Mesothelial cell of epicardium (in vitro differentiated cells): ENCODE measurements around the gene MORC1. TPM values are rescaled to one million over a fixed set of nuclear protein-coding genes. Genes with fewer than 3 reads are reported as not detected.
A peak's percentile ranks its signal among the peaks of the same experiment; 100 is the strongest.

Experiments used
- DNase-seq, 2 experiments: peaks; one replicate each; pipeline ENCODE4 v3.0.0; 2021; ENCODE audit warnings: low spot score in 2 of 2; ENCODE audit not compliant: unreplicated experiment in 2 of 2
- H3K27ac Mint-ChIP-seq: 2 replicates; pipeline ENCODE4 v1.8.0; 2021; ENCODE audit warnings: mixed read lengths
- H3K27me3 Mint-ChIP-seq: 2 replicates; pipeline ENCODE4 v1.8.0; 2021; ENCODE audit warnings: low read depth, mixed read lengths
- H3K36me3 Mint-ChIP-seq: 2 replicates; pipeline ENCODE4 v1.8.0; 2021; ENCODE audit warnings: mixed read lengths
- H3K4me1 Mint-ChIP-seq: 2 replicates; pipeline ENCODE4 v1.8.0; 2021; ENCODE audit warnings: mixed read lengths
- H3K4me3 Mint-ChIP-seq: 2 replicates; pipeline ENCODE4 v1.8.0; 2021; ENCODE audit warnings: mild to moderate bottlenecking, moderate library complexity, mixed read lengths
- H3K9me3 Mint-ChIP-seq: 2 replicates; pipeline ENCODE4 v1.8.0; 2021; ENCODE audit warnings: mixed read lengths
- total RNA-seq: library from RNA; stranded (reverse); gene quantifications from 3 replicates; pipeline ENCODE4 v1.2.1, GENCODE V29; 2021
- TF ChIP-seq, protein P1 (sequence below): fragments of 200-600 bp; sonication (generic); IDR thresholded peaks from one replicate; pipeline ENCODE4 v1.5.0; 2021; ENCODE audit warnings: antibody characterized with exemption; ENCODE audit not compliant: unreplicated experiment

The MORC1 gene
- total RNA-seq, 1 donor from 2014 or later = 0.18 TPM

GRCh38 chr3:108936924-108937689, 180.8 kb downstream of the MORC1 start:
- Mint-ChIP-seq H3K27ac (no peak overlapping the region), H3K9me3 (no peaks in the 10 kb centered on the region), H3K36me3 (no peaks in the 10 kb centered on the region), H3K27me3 (no peaks in the 10 kb centered on the region), H3K4me3 (no peak overlapping the region), H3K4me1 (peaks cover 26% of the 10 kb centered on the region)
- TF ChIP-seq, protein P1, sequence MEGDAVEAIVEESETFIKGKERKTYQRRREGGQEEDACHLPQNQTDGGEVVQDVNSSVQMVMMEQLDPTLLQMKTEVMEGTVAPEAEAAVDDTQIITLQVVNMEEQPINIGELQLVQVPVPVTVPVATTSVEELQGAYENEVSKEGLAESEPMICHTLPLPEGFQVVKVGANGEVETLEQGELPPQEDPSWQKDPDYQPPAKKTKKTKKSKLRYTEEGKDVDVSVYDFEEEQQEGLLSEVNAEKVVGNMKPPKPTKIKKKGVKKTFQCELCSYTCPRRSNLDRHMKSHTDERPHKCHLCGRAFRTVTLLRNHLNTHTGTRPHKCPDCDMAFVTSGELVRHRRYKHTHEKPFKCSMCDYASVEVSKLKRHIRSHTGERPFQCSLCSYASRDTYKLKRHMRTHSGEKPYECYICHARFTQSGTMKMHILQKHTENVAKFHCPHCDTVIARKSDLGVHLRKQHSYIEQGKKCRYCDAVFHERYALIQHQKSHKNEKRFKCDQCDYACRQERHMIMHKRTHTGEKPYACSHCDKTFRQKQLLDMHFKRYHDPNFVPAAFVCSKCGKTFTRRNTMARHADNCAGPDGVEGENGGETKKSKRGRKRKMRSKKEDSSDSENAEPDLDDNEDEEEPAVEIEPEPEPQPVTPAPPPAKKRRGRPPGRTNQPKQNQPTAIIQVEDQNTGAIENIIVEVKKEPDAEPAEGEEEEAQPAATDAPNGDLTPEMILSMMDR = no peak
- DNase-seq = no peak

DNA sequence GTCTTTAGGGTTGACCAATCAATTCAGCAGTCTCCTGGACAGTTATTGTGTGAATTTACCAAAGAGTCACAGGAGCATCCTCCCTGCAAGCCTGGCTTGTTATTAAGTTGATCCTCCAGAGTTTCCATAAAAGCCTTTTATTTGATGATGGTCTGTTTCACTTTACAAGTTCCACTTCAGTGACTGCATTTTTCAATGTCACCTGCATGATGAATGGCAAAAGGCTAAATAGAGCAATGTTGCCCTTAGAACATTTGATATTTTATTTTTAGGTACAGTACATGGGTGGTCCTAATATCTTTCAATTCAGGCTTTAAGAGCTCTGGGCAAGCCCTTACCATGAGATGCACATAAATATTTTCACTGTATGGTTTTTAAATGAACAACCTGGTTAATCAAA, 186.9 kb downstream of the MORC1 start:
- DNase-seq = no peak
- Mint-ChIP-seq H3K27me3 (peaks cover 4% of the 10 kb centered on the region), H3K9me3 (peaks cover 29% of the 10 kb centered on the region), H3K27ac (no peak overlapping the region), H3K4me3 (no peak overlapping the region), H3K4me1 (no peaks in the 10 kb centered on the region), H3K36me3 (peaks cover 3% of the 10 kb centered on the region)
- TF ChIP-seq, protein P1 = no peak

- peaks cover 19% of the 10 kb centered on the region for H3K27me3 Mint-ChIP-seq
- H3K4me1 Mint-ChIP-seq = peaks cover 2% of the 10 kb centered on the region
- TF ChIP-seq, protein P1 = no peak
- no peak for DNase-seq
- H3K4me3 Mint-ChIP-seq = no peak overlapping the region
- no peak overlapping the region for H3K27ac Mint-ChIP-seq
- no peaks in the 10 kb centered on the region for H3K36me3 Mint-ChIP-seq
- H3K9me3 Mint-ChIP-seq = peaks cover 14% of the 10 kb centered on the region
Measured at GRCh38 chr3:108918866-108919265, 199.1 kb downstream of the MORC1 start.

DNA sequence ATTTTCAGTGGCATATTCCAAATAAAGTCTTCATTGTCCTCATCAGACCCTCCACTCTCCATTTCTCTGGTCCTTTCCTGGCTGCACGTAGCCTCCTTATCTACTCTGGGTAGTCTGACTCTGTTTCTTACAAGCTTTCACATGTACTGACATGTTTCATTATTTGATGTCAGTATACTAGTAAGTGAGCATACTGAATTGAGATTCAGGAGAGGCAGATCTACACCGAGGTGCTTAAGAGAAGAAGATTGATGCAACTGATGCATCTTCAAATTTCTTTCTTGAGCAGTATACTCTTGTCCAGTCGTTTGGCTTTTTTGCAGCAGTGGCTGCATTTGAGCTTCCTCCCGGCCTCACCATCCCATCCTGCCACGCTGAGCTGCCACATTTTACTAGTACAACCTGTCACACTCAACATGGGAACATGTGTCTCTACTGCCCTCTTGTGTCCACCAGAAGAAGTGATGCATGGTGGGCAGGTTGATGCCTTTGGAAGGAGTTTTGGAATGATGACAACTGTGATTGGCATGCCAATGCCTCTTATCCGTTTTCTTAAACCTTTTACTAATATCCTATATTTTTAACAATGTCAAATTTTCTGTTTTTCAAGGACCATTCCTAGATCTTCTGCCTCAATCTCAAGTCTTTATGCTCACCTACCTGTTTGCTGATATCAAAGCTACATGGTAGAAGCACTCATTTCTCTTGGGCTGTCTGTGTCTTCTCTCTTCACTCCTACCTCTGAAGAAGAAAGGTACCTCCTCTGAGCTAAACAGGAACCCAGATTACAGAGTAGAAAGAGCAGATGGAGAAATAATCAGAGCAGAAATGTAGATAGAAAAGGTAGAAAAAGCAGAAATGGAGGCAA, 202.9 kb downstream of the MORC1 start:
- peak in 1 of 2 experiments; percentile 48 for DNase-seq

DNA sequence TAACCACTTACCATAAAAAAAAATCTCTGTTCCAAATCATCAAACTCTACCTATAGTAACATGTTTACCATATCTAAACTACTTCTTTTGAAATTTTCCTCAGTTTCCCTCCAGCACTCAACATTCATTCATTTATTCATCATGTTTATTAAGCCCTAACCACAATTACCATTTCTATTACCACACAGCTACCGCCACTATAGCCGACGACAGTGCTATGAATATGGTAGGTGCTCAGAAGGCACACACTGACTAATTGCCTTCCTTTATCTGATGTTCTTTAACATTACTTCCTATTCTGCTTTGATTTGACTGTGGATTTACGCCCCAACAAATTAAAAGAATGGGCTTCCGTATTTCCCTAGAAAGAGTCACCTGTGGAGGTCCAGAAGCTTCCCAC, 208.1 kb downstream of the MORC1 start:
- no peaks in the 10 kb centered on the region for H3K9me3 Mint-ChIP-seq
- TF ChIP-seq, protein P1 = no peak
- H3K36me3 Mint-ChIP-seq = no peaks in the 10 kb centered on the region
- H3K27me3 Mint-ChIP-seq = peaks cover 28% of the 10 kb centered on the region
- no peak overlapping the region for H3K4me3 Mint-ChIP-seq
- DNase-seq = no peak
- H3K27ac Mint-ChIP-seq = no peak overlapping the region
- peaks cover 5% of the 10 kb centered on the region for H3K4me1 Mint-ChIP-seq

More for the DNA sequence above, 202.9 kb downstream of the MORC1 start:
- H3K4me3 Mint-ChIP-seq = no peak overlapping the region
- H3K27ac Mint-ChIP-seq = no peak overlapping the region
- no peaks in the 10 kb centered on the region for H3K9me3 Mint-ChIP-seq
- H3K27me3 Mint-ChIP-seq = peaks cover 19% of the 10 kb centered on the region
- H3K36me3 Mint-ChIP-seq = no peaks in the 10 kb centered on the region
- TF ChIP-seq, protein P1 = peak; percentile 88
- peaks cover 2% of the 10 kb centered on the region for H3K4me1 Mint-ChIP-seq

Other genes with a start within 250 kb of the MORC1 start
- gene GUCA1C, start 164.3 kb downstream of the MORC1 start, total RNA-seq = not detected in 3 replicates
- gene C3orf85, start 18.6 kb upstream of the MORC1 start, total RNA-seq = not detected in 3 replicates
- 1.2 to 1.4 TPM (median 1.2 TPM) in 3 replicates for gene DPPA2, start 198.4 kb upstream of the MORC1 start, total RNA-seq
- 86.2 to 89.3 TPM (median 87.7 TPM) in 3 replicates for gene DPPA4, start 219.4 kb upstream of the MORC1 start, total RNA-seq